ENCODE results near the gene C1QL4. TPM values are rescaled to one million over a fixed set of nuclear protein-coding genes. Genes with fewer than 3 reads are reported as not detected.

The C1QL4 gene
- total and polyA plus RNA-seq, 9 of the 15 experiments (the other 6 are each of a cell fraction or from before 2014, with no cell fraction given): 0.08 to 2.1 (median 0.31) TPM

DNA sequence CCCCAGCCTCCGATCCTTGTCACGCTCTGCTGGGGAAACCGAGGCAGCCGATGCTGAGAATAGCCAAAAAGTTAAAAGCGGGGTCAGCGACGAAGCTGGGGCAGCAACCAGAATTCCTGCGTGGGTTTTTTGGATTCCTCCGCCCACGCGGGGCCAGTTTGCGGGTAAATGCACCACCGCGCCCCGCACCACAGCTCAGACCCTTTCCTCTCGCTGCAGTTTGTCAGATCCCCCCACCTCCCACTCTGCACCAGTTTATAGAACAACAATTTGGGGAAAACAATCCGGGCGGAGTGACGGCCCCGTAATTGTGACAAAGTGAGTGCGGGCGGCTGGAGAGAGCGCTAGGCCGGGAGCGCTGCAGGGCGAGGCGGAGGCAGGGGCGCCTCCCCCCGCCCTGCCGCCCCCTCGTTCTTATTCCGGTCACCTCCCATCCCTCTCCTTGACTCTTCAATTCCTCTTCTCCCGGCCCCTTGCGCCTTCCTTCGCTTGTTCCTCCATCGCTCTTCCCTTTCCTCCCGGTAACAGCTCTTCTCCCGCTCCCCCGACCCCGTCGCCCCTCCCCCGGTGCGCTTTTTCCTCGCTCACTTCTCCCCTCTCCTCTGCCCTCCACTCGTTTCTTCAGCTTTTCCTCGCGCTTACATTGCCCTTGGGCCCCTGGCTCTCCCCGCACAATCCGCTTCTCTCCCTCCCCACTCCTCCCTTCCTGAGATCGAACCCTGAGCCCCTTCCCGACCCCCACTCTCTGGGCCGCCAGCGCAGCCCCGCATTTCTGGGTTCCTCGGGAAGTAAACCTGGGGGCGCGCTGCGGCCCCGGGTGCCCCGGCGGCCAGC, 9.1 kb upstream of the C1QL4 start:
- Histone ChIP-seq H3K9ac (ENCODE audit: insufficient read depth in 1 of 2, low read depth in 2 of 2, low read length in 2 of 2) (peak overlapping the region in 1 of 2 experiments; percentile 72; a peak in 2 of 4 replicates), H3K9me3 (replicated peaks; ENCODE audit: control insufficient read depth, insufficient read depth, low read depth, low read length) (no peaks in the 10 kb centered on the region), H3K36me3 (ENCODE audit: control insufficient read depth, insufficient read depth, low read length) (no peaks in the 10 kb centered on the region), H3K4me1 (replicated peaks in 1 of 2; ENCODE audit: control insufficient read depth in 2 of 2, insufficient read depth in 2 of 2, low read length in 2 of 2) (peaks cover 23 to 52% of the 10 kb centered on the region in 2 experiments), H3K27me3 (ENCODE audit: control insufficient read depth in 2 of 2, insufficient read depth in 2 of 2, low read length in 2 of 2) (peaks cover 27 to 37% of the 10 kb centered on the region in 2 experiments; a peak in 4 of 5 replicates), H2AFZ (ENCODE audit: low read depth, low read length) (peak overlapping the region; percentile 90; the same call in 1 of the 2 replicates), H3K4me2 (ENCODE audit: insufficient read depth, low read length) (peak overlapping the region; percentile 68; the same call in 1 of the 2 replicates), H4K20me1 (replicated peaks; ENCODE audit: control insufficient read depth, insufficient read depth, low read length) (peaks cover 5% of the 10 kb centered on the region; the same call in 1 of the 2 replicates), H3K9me1 (ENCODE audit: control insufficient read depth, insufficient read depth, low read length) (no peaks in the 10 kb centered on the region), H3K4me3 (peak overlapping the region; percentile 36), H3K27ac (ENCODE audit: extremely low read depth, low read depth, low read length) (no peak overlapping the region), H3K79me2 (ENCODE audit: control insufficient read depth, insufficient read depth, low read length) (no peaks in the 10 kb centered on the region)
- ChIA-PET CTCF (ENCODE audit: low intra/inter-chr PET ratio) (interaction anchor here (2.2 kb wide), 1 partner anchor 15 kb away, joined by 8 read pairs; no protein-coding TSS in a partner anchor), POLR2A (interaction anchor here (0.6 to 2.0 kb wide), 6 partner anchors 9 to 139 kb away, joined by 3 to 8 read pairs (median 4); partner anchors contain the start of genes C1QL4 and SPATS2)
- in situ Hi-C loops (cut with MboI): no loop called here
- 12% methylated on average over 27 of the region's 61 CpGs for WGBS (ENCODE audit: insufficient coverage, low coverage, missing lambda C conversion rate)
- intact Hi-C loops (cut with micrococcal nuclease): loop anchor here (10.0 kb wide), 2 partner anchors 281 to 371 kb away; partner anchors contain the start of genes KMT2D, RHEBL1, WNT1 and WNT10B
- no peak for ATAC-seq
- FAIRE-seq: no peak
- no TSS peak for BruUV-seq (replicated peaks)
- peak in 3 of 4 experiments; percentile 47 to 52 (median 47) for DNase-seq (ENCODE audit: extremely low read depth in 1 of 4, low spot score in 3 of 4)
- no peak for TF ChIP-seq NFRKB (IDR thresholded peaks at IDR 0.05; ENCODE audit: low read depth)
- no peak for TF ChIP-seq PTRF (tag; IDR thresholded peaks at IDR 0.05)
- TF ChIP-seq HNRNPLL (IDR thresholded peaks at IDR 0.05; ENCODE audit: low read depth, low read length, poor library complexity, severe bottlenecking): peak; percentile 12
- TF ChIP-seq, protein P1, sequence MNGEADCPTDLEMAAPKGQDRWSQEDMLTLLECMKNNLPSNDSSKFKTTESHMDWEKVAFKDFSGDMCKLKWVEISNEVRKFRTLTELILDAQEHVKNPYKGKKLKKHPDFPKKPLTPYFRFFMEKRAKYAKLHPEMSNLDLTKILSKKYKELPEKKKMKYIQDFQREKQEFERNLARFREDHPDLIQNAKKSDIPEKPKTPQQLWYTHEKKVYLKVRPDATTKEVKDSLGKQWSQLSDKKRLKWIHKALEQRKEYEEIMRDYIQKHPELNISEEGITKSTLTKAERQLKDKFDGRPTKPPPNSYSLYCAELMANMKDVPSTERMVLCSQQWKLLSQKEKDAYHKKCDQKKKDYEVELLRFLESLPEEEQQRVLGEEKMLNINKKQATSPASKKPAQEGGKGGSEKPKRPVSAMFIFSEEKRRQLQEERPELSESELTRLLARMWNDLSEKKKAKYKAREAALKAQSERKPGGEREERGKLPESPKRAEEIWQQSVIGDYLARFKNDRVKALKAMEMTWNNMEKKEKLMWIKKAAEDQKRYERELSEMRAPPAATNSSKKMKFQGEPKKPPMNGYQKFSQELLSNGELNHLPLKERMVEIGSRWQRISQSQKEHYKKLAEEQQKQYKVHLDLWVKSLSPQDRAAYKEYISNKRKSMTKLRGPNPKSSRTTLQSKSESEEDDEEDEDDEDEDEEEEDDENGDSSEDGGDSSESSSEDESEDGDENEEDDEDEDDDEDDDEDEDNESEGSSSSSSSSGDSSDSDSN (IDR thresholded peaks at IDR 0.05; ENCODE audit: borderline replicate concordance in 1 of 2, low read depth in 2 of 2, low read length in 2 of 2): 0 out of 4 replicates have a peak, but pooled peaks of 1 of the 2 experiments have one; percentile 1
- TF ChIP-seq ZKSCAN3 (CRISPR knock-in tag; IDR thresholded peaks at IDR 0.05): no peak
- TF ChIP-seq, protein P2, sequence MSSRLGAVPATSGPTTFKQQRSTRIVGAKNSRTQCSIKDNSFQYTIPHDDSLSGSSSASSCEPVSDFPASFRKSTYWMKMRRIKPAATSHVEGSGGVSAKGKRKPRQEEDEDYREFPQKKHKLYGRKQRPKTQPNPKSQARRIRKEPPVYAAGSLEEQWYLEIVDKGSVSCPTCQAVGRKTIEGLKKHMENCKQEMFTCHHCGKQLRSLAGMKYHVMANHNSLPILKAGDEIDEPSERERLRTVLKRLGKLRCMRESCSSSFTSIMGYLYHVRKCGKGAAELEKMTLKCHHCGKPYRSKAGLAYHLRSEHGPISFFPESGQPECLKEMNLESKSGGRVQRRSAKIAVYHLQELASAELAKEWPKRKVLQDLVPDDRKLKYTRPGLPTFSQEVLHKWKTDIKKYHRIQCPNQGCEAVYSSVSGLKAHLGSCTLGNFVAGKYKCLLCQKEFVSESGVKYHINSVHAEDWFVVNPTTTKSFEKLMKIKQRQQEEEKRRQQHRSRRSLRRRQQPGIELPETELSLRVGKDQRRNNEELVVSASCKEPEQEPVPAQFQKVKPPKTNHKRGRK (tag; IDR thresholded peaks at IDR 0.05): peak; percentile 55; the same call in 1 of the 2 replicates
- no peak for TF ChIP-seq ELF4 (CRISPR knock-in tag; IDR thresholded peaks at IDR 0.05)
- TF ChIP-seq, protein P3, sequence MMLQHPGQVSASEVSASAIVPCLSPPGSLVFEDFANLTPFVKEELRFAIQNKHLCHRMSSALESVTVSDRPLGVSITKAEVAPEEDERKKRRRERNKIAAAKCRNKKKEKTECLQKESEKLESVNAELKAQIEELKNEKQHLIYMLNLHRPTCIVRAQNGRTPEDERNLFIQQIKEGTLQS (IDR thresholded peaks at IDR 0.05): no peak
- TF ChIP-seq, protein P3 (CRISPR knock-in tag; conservative IDR thresholded peaks at IDR 0.05): no peak
- TF ChIP-seq, protein P4, sequence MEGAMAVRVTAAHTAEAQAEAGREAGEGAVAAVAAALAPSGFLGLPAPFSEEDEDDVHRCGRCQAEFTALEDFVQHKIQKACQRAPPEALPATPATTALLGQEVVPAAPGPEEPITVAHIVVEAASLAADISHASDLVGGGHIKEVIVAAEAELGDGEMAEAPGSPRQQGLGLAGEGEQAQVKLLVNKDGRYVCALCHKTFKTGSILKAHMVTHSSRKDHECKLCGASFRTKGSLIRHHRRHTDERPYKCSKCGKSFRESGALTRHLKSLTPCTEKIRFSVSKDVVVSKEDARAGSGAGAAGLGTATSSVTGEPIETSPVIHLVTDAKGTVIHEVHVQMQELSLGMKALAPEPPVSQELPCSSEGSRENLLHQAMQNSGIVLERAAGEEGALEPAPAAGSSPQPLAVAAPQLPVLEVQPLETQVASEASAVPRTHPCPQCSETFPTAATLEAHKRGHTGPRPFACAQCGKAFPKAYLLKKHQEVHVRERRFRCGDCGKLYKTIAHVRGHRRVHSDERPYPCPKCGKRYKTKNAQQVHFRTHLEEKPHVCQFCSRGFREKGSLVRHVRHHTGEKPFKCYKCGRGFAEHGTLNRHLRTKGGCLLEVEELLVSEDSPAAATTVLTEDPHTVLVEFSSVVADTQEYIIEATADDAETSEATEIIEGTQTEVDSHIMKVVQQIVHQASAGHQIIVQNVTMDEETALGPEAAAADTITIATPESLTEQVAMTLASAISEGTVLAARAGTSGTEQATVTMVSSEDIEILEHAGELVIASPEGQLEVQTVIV (CRISPR knock-in tag; IDR thresholded peaks at IDR 0.05; ENCODE audit: borderline replicate concordance): no peak
- TF ChIP-seq ZNF444 (CRISPR knock-in tag; IDR thresholded peaks at IDR 0.05): no peak
- no peak for TF ChIP-seq DDX20 (tag; IDR thresholded peaks at IDR 0.05; ENCODE audit: low read depth)
- TF ChIP-seq PURB (CRISPR knock-in tag; IDR thresholded peaks at IDR 0.05; ENCODE audit: low read depth): no peak

Data from K562 (cell line).